ENCODE measurements around the gene NPTN. TPM values are rescaled to one million over a fixed set of nuclear protein-coding genes. Genes with fewer than 3 reads are reported as not detected.

NPTN gene
- total and polyA plus RNA-seq, 9 of the 15 experiments (the other 6 are each of a cell fraction or from before 2014, with no cell fraction given) = 9.6 to 48.5 (median 21.7) TPM

DNA sequence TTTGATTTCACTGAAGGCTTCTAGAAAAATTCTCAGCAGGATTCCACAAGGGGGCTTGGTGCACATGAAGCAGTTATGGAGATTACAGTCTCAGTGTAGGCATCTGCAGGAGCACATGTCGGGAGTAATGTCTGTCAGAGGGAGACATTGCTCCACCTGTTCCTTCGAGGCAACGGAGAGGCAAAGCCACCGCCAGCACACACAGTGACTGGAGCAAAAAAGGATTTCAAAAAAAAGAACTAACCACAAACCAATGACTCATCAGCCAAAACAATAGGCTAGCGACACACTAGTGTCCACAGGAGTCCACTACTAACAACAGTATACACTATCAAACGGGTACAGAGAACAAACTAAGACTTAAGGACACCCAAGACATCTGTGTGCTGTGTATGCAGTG, 68.9 kb downstream of the NPTN start (continued):
- TF ChIP-seq, protein P1, sequence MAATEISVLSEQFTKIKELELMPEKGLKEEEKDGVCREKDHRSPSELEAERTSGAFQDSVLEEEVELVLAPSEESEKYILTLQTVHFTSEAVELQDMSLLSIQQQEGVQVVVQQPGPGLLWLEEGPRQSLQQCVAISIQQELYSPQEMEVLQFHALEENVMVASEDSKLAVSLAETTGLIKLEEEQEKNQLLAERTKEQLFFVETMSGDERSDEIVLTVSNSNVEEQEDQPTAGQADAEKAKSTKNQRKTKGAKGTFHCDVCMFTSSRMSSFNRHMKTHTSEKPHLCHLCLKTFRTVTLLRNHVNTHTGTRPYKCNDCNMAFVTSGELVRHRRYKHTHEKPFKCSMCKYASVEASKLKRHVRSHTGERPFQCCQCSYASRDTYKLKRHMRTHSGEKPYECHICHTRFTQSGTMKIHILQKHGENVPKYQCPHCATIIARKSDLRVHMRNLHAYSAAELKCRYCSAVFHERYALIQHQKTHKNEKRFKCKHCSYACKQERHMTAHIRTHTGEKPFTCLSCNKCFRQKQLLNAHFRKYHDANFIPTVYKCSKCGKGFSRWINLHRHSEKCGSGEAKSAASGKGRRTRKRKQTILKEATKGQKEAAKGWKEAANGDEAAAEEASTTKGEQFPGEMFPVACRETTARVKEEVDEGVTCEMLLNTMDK (IDR thresholded peaks at IDR 0.05; ENCODE audit: borderline replicate concordance, insufficient read depth, low read depth, low read length, poor library complexity, severe bottlenecking) = peak; percentile 11
- TF ChIP-seq CBX3 (IDR thresholded peaks at IDR 0.05; ENCODE audit: borderline replicate concordance in 1 of 2, low read length in 2 of 2) = no peak; a peak in 1 of 3 replicates
- 0 out of 4 replicates have a peak, but pooled peaks of 1 of the 2 experiments have one; percentile 55 for TF ChIP-seq HDAC1 (IDR thresholded peaks at IDR 0.05)
- TF ChIP-seq SMARCA4 (IDR thresholded peaks at IDR 0.05) = peak; percentile 58; the same call in 1 of the 2 replicates
- TF ChIP-seq ELF2 (CRISPR knock-in tag; IDR thresholded peaks at IDR 0.05) = no peak
- TF ChIP-seq, protein P2, sequence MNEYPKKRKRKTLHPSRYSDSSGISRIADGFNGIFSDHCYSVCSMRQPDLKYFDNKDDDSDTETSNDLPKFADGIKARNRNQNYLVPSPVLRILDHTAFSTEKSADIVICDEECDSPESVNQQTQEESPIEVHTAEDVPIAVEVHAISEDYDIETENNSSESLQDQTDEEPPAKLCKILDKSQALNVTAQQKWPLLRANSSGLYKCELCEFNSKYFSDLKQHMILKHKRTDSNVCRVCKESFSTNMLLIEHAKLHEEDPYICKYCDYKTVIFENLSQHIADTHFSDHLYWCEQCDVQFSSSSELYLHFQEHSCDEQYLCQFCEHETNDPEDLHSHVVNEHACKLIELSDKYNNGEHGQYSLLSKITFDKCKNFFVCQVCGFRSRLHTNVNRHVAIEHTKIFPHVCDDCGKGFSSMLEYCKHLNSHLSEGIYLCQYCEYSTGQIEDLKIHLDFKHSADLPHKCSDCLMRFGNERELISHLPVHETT (CRISPR knock-in tag; conservative IDR thresholded peaks at IDR 0.05 in 1 of 2, IDR thresholded peaks at IDR 0.05 in 1 of 2) = no peak
- 0 out of 2 replicates have a peak, but pooled peaks have one; percentile 32 for TF ChIP-seq ZNF175 (CRISPR knock-in tag; IDR thresholded peaks at IDR 0.05; ENCODE audit: low read depth)
- no peak for TF ChIP-seq ZNF12 (CRISPR knock-in tag; IDR thresholded peaks at IDR 0.05)
- no peak for TF ChIP-seq MCM3 (IDR thresholded peaks at IDR 0.05)
- no peak for TF ChIP-seq EWSR1 (IDR thresholded peaks at IDR 0.05; ENCODE audit: borderline replicate concordance, low read depth, partially characterized antibody)
- no peak for TF ChIP-seq ZNF507 (tag; conservative IDR thresholded peaks at IDR 0.05)
- TF ChIP-seq HDAC2 (IDR thresholded peaks at IDR 0.05) = no peak
- TF ChIP-seq KLF6 (CRISPR knock-in tag; IDR thresholded peaks at IDR 0.05; ENCODE audit: borderline replicate concordance) = no peak
- TF ChIP-seq, protein P3, sequence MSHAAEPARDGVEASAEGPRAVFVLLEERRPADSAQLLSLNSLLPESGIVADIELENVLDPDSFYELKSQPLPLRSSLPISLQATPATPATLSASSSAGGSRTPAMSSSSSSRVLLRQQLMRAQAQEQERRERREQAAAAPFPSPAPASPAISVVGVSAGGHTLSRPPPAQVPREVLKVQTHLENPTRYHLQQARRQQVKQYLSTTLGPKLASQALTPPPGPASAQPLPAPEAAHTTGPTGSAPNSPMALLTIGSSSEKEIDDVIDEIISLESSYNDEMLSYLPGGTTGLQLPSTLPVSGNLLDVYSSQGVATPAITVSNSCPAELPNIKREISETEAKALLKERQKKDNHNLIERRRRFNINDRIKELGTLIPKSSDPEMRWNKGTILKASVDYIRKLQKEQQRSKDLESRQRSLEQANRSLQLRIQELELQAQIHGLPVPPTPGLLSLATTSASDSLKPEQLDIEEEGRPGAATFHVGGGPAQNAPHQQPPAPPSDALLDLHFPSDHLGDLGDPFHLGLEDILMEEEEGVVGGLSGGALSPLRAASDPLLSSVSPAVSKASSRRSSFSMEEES (CRISPR knock-in tag; IDR thresholded peaks at IDR 0.05) = no peak
- TF ChIP-seq, protein P4, sequence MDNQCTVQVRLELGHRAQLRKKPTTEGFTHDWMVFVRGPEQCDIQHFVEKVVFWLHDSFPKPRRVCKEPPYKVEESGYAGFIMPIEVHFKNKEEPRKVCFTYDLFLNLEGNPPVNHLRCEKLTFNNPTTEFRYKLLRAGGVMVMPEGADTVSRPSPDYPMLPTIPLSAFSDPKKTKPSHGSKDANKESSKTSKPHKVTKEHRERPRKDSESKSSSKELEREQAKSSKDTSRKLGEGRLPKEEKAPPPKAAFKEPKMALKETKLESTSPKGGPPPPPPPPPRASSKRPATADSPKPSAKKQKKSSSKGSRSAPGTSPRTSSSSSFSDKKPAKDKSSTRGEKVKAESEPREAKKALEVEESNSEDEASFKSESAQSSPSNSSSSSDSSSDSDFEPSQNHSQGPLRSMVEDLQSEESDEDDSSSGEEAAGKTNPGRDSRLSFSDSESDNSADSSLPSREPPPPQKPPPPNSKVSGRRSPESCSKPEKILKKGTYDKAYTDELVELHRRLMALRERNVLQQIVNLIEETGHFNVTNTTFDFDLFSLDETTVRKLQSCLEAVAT (IDR thresholded peaks at IDR 0.05) = peak in 1 of 2 experiments; percentile 71; a peak in 1 of 4 replicates
- peak; percentile 27; the same call in 1 of the 2 replicates for TF ChIP-seq TEAD4 (IDR thresholded peaks at IDR 0.05; ENCODE audit: low read length)
- TF ChIP-seq TEAD4 (CRISPR knock-in tag; IDR thresholded peaks at IDR 0.05; ENCODE audit: borderline replicate concordance) = no peak
- peak; percentile 84 for TF ChIP-seq JUND (IDR thresholded peaks at IDR 0.05; ENCODE audit: borderline replicate concordance, low read depth, low read length)
- peak; percentile 93 for TF ChIP-seq JUND (tag; IDR thresholded peaks at IDR 0.05; ENCODE audit: borderline replicate concordance, low read depth, low read length)
- TF ChIP-seq RBFOX2 (IDR thresholded peaks at IDR 0.05; ENCODE audit: low read depth, low read length) = no peak
- no peak for TF ChIP-seq TARDBP (IDR thresholded peaks at IDR 0.05)
- TF ChIP-seq SIX5 (IDR thresholded peaks at IDR 0.05; ENCODE audit: borderline replicate concordance in 1 of 2, insufficient read depth in 1 of 2, low read depth in 1 of 2, low read length in 2 of 2) = no peak
- TF ChIP-seq SOX6 (IDR thresholded peaks at IDR 0.05) = peak; percentile 96
